Hepatocyte (in vitro differentiated cells): ENCODE results near the gene PHGDH. TPM values are rescaled to one million over a fixed set of nuclear protein-coding genes. Genes with fewer than 3 reads are reported as not detected.

Source experiments
- DNase-seq: peaks from one replicate; pipeline ENCODE4 v3.0.0-alpha.2; 2016; ENCODE audit warnings: low spot score
- H2AFZ ChIP-seq: fragments of 200-600 bp; sonication (generic); 2 replicates; pipeline ENCODE4 v1.6.0; 2016; ENCODE audit warnings: antibody characterized with exemption, mild to moderate bottlenecking
- H3K27ac ChIP-seq: fragments of 200-600 bp; sonication (generic); 2 replicates; pipeline ENCODE4 v1.5.1; 2016; ENCODE audit warnings: mild to moderate bottlenecking
- H3K27me3 ChIP-seq: fragments of 200-600 bp; sonication (generic); 2 replicates; pipeline ENCODE4 v1.6.1; 2016
- H3K36me3 ChIP-seq: fragments of 200-600 bp; sonication (generic); replicated peaks from 2 replicates; pipeline ENCODE4 v1.5.1; 2016; ENCODE audit warnings: low read depth; ENCODE audit not compliant: insufficient read depth
- H3K4me1 ChIP-seq: fragments of 200-600 bp; sonication (generic); 2 replicates; pipeline ENCODE4 v1.5.1; 2016; ENCODE audit warnings: mild to moderate bottlenecking, moderate library complexity; ENCODE audit not compliant: insufficient read depth
- H3K4me2 ChIP-seq: fragments of 200-600 bp; sonication (generic); 2 replicates; pipeline ENCODE4 v1.6.0; 2016
- H3K4me3 ChIP-seq: fragments of 200-600 bp; sonication (generic); 2 replicates; pipeline ENCODE4 v1.5.1; 2016; ENCODE audit warnings: mild to moderate bottlenecking
- H3K79me2 ChIP-seq: fragments of 200-600 bp; sonication (generic); 2 replicates; pipeline ENCODE4 v1.6.0; 2017; ENCODE audit warnings: mild to moderate bottlenecking
- H3K9me2 ChIP-seq: fragments of 200-600 bp; sonication (generic); replicated peaks from 2 replicates; pipeline ENCODE4 v1.6.0; 2017; ENCODE audit warnings: mild to moderate bottlenecking; ENCODE audit not compliant: insufficient read depth
- H3K9me3 ChIP-seq: fragments of 200-600 bp; sonication (generic); 2 replicates; pipeline ENCODE4 v1.5.1; 2016; ENCODE audit warnings: low read depth, mild to moderate bottlenecking
- H4K20me1 ChIP-seq: fragments of 200-600 bp; sonication (generic); 2 replicates; pipeline ENCODE4 v1.6.0; 2016; ENCODE audit warnings: mild to moderate bottlenecking; ENCODE audit not compliant: insufficient read depth, poor library complexity, severe bottlenecking
- CTCF ChIP-seq: fragments of 200-600 bp; sonication (generic); IDR thresholded peaks from 2 replicates; pipeline ENCODE4 v1.5.1; 2016; ENCODE audit warnings: antibody characterized with exemption, mild to moderate bottlenecking; ENCODE audit not compliant: poor library complexity
- EZH2 ChIP-seq: fragments of 200-600 bp; sonication (generic); IDR thresholded peaks from 2 replicates; pipeline ENCODE4 v1.6.1; 2016; ENCODE audit warnings: antibody characterized with exemption, mild to moderate bottlenecking, borderline replicate concordance
- EZH2phosphoT487 ChIP-seq: fragments of 200-600 bp; sonication (generic); IDR thresholded peaks from one replicate; pipeline ENCODE4 v1.6.1; 2018; ENCODE audit warnings: antibody characterized with exemption, mild to moderate bottlenecking, low read depth, moderate library complexity; ENCODE audit not compliant: unreplicated experiment, severe bottlenecking
- WGBS: methylation state at CpG from one replicate; pipeline ENCODE4 v1.1.6; 2016; ENCODE audit warnings: low lambda C conversion rate; ENCODE audit errors: missing lambda C conversion rate; 5-methylcytosine and 5-hydroxymethylcytosine counted together
- polyA plus RNA-seq: library from polyadenylated mRNA; unstranded; fragments of >200 nt; fragmentation: Nextera tagmentation; extraction: Ambion mirVana; gene quantifications from 2 replicates; pipeline ENCODE4 v1.2.1, GENCODE V29; 2016
- total RNA-seq: library from RNA; depleted of rRNA; stranded (reverse); fragments of >200 nt; gene quantifications from 2 replicates; pipeline ENCODE4 v1.2.3, GENCODE V29; 2014

The PHGDH gene
- total and polyA plus RNA-seq, 2 experiments from 2014 or later, result 138 to 167 TPM

GRCh38 chr1:119729044-119729443 is 17.3 kb downstream of the PHGDH start:
- no peaks in the 10 kb centered on the region for H3K36me3 ChIP-seq
- no peaks in the 10 kb centered on the region for H3K9me2 ChIP-seq
- no peak for TF ChIP-seq EZH2
- no peak for TF ChIP-seq EZH2phosphoT487
- no peak for TF ChIP-seq CTCF
- no peak overlapping the region for H2AFZ ChIP-seq
- no peak for DNase-seq
- no peaks in the 10 kb centered on the region for H3K9me3 ChIP-seq
- peaks cover 20% of the 10 kb centered on the region for H3K79me2 ChIP-seq
- H4K20me1 ChIP-seq, result peaks cover 7% of the 10 kb centered on the region
- H3K4me1 ChIP-seq, result peaks cover 3% of the 10 kb centered on the region
- no peak overlapping the region for H3K27ac ChIP-seq
- no peak overlapping the region for H3K4me3 ChIP-seq
- no peaks in the 10 kb centered on the region for H3K27me3 ChIP-seq
- H3K4me2 ChIP-seq, result no peak overlapping the region

DNA sequence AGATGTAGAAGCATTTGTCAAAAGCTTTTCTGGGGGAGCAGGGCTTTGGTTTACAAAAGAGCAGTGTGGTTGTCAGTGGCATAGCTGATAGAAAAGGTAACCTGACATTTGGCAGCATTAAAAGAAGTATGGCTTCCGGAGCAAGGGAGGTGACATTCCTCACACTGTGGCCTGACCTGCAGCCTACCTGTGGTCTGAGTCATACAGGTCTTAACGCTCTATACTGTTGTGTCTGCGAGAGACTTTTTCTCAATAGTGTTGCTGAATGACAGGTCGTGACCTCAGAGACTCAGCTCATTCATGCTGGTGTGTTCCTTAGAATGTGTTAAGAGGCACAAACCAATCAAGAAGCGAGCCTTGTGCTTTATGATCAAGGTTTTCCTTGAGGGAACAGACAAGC is 19.3 kb downstream of the PHGDH start:
- Histone ChIP-seq H3K9me2 (no peaks in the 10 kb centered on the region), H3K4me3 (no peak overlapping the region), H3K27me3 (no peaks in the 10 kb centered on the region), H3K4me2 (no peak overlapping the region), H2AFZ (no peak overlapping the region), H4K20me1 (peaks cover 7% of the 10 kb centered on the region), H3K79me2 (peaks cover 17% of the 10 kb centered on the region), H3K9me3 (no peaks in the 10 kb centered on the region), H3K27ac (no peak overlapping the region), H3K4me1 (no peaks in the 10 kb centered on the region), H3K36me3 (no peaks in the 10 kb centered on the region)
- 69% methylated on average over 5 of the region's 5 CpGs for WGBS
- no peak for DNase-seq
- TF ChIP-seq EZH2 (no peak), CTCF (no peak), EZH2phosphoT487 (no peak)

DNA sequence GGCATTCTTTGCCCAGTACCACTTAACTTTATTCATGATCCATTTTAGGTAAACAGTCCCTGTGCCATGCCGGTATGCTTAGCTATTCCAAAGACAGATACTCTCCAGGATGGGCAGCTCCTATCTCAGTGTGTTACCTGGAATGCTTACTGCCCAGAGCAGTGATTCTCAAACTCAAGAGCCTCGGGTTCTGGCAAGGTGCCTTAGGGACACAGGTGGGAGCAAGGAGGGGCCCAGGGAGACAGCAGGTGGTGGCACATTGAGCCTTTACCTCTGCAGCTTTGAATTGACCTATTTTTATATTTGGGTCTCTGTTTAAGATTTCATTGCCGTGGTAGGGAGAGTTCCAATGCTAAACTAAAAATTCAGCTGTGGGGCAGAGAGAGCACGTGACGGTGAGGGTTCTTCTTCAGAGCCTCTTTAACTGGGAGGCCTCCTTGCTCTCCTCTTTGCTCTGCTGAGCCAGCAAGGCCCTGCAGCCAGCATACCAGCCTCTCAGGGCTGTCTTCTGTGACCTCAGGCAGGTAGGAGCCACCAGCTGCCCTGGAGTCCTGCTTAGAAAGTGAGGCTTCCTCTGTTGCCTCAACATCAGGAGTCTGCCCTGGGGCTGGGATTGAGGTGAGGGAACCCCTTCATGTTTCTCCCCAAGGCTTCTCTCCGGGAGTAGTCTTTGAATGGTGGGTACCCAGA is 20.2 kb downstream of the PHGDH start:
- H3K9me2 ChIP-seq, result no peaks in the 10 kb centered on the region
- no peak for DNase-seq
- TF ChIP-seq EZH2 (no peak), CTCF (no peak), EZH2phosphoT487 (no peak)

More for the DNA sequence above, 20.2 kb downstream of the PHGDH start:
- H3K9me3 ChIP-seq, result no peaks in the 10 kb centered on the region
- H2AFZ ChIP-seq, result no peak overlapping the region
- H3K4me2 ChIP-seq, result no peak overlapping the region
- H3K27ac ChIP-seq, result no peak overlapping the region
- H3K79me2 ChIP-seq, result peaks cover 11% of the 10 kb centered on the region
- H3K4me1 ChIP-seq, result peaks cover 3% of the 10 kb centered on the region
- H3K27me3 ChIP-seq, result no peaks in the 10 kb centered on the region
- no peak overlapping the region for H3K4me3 ChIP-seq
- H3K36me3 ChIP-seq, result no peaks in the 10 kb centered on the region
- 88% methylated on average over 6 of the region's 6 CpGs for WGBS
- peaks cover 5% of the 10 kb centered on the region for H4K20me1 ChIP-seq
